ENCODE measurements around the gene RYR3. TPM values are rescaled to one million over a fixed set of nuclear protein-coding genes. Genes with fewer than 3 reads are reported as not detected.

The RYR3 gene
- total and polyA plus RNA-seq, 5 donors, result 0.06 to 0.28 (median 0.09) TPM

DNA sequence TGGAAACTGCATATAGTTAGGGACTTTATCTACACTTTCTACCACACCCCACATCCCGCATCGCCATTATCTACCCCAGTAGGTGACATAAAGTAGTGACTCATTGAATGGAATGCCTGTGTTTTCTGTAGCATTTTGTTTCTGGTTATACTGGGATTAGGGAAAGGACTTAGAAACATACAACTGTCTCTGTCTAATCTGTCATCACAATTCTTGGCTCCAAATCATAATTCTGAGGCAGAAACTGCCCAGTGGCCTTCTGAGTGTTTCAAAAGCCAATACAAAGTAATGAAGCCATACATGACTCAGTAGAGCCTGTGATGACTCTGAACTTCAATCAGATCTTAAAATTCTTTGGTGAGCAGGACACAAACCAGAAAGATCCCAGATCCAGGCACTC lies 541.8 kb downstream of the RYR3 start:
- intact Hi-C loops (cut with DNase I), result no loop called here
- H3K4me1 ChIP-seq (ENCODE audit: control insufficient read depth, insufficient read depth, low read length), result no peaks in the 10 kb centered on the region
- H3K4me3 ChIP-seq (ENCODE audit: low read length), result no peak overlapping the region
- H3K27me3 ChIP-seq (ENCODE audit: control insufficient read depth, insufficient read depth), result no peaks in the 10 kb centered on the region
- DNase-seq, result no peak
- no peaks in the 10 kb centered on the region for H3K9me3 ChIP-seq (ENCODE audit: control insufficient read depth, low read length)
- no peak for ATAC-seq
- WGBS, result 47% methylated on average over 2 of the region's 2 CpGs
- H3K27ac ChIP-seq (ENCODE audit: low read length), result no peak overlapping the region

- intact Hi-C loops (cut with DNase I), result no loop called here
- 95% methylated on average over 13 of the region's 13 CpGs for WGBS
- Histone ChIP-seq H3K4me3 (ENCODE audit: low read length) (no peak overlapping the region), H3K27me3 (ENCODE audit: control insufficient read depth, insufficient read depth) (no peaks in the 10 kb centered on the region), H3K9me3 (ENCODE audit: control insufficient read depth, low read length) (no peaks in the 10 kb centered on the region), H3K4me1 (ENCODE audit: control insufficient read depth, insufficient read depth, low read length) (no peaks in the 10 kb centered on the region), H3K27ac (ENCODE audit: low read length) (no peak overlapping the region)
- DNase-seq, result no peak
- ATAC-seq, result no peak
Measured at GRCh38 chr15:33857726-33858125, 547.0 kb downstream of the RYR3 start.

DNA sequence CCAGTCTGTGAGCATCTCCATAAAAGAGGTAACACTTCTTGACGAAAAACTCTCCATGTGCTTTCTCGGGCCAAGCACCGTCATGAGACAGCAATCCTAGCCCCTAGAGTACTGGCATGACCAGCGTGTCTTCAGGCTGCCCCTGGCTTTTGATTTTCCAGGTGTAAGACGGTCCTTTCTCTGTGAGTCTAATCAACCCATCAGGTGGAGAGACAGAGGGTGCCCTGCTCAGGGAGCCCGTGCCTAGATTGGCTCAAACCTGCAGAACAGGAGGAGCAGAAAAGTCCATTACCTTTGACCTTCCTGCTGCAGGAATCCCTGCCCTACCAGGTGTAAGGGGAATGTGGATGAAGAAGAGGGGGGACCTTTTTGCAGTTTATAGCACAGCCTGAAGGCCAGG lies 548.1 kb downstream of the RYR3 start:
- no peak for ATAC-seq
- no peaks in the 10 kb centered on the region for H3K9me3 ChIP-seq (ENCODE audit: control insufficient read depth, low read length)
- no peak overlapping the region for H3K27ac ChIP-seq (ENCODE audit: low read length)
- H3K27me3 ChIP-seq (ENCODE audit: control insufficient read depth, insufficient read depth), result no peaks in the 10 kb centered on the region
- intact Hi-C loops (cut with DNase I), result no loop called here
- DNase-seq, result no peak
- no peak overlapping the region for H3K4me3 ChIP-seq (ENCODE audit: low read length)
- 97% methylated on average over 6 of the region's 6 CpGs for WGBS
- no peaks in the 10 kb centered on the region for H3K4me1 ChIP-seq (ENCODE audit: control insufficient read depth, insufficient read depth, low read length)

- Histone ChIP-seq H3K9me3 (ENCODE audit: control insufficient read depth, low read length) (no peaks in the 10 kb centered on the region), H3K27ac (ENCODE audit: low read length) (no peak overlapping the region), H3K4me1 (ENCODE audit: control insufficient read depth, insufficient read depth, low read length) (no peaks in the 10 kb centered on the region), H3K4me3 (ENCODE audit: low read length) (no peak overlapping the region), H3K27me3 (ENCODE audit: control insufficient read depth, insufficient read depth) (no peaks in the 10 kb centered on the region)
- DNase-seq (no peak), ATAC-seq (no peak)
- WGBS, result 56% methylated on average over 1 of the region's 1 CpG
- intact Hi-C loops (cut with DNase I), result loop anchor here in 1 of 4 donors (10.0 kb wide), 1 partner anchor 105 kb away; no protein-coding TSS in a partner anchor
Measured at GRCh38 chr15:33859992-33860545, 549.3 kb downstream of the RYR3 start.

DNA sequence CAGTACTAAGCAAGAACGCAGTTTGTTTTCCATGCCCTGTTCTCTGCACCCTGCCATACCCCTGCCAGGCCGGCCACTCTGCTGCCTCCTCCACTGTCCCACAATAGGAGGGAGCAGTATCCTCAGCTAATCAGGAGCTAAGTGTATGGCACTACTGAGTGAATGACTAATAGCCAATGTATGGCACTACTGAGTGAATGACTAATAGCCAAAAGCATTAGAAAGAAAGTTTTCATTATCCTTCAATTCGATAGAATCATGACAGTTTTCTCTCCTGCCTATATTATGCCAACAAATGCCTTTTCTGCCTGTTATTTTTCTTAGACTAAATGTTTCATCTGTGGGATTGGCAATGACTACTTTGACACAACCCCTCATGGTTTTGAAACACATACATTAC lies 550.0 kb downstream of the RYR3 start:
- no peaks in the 10 kb centered on the region for H3K27me3 ChIP-seq (ENCODE audit: control insufficient read depth, insufficient read depth)
- intact Hi-C loops (cut with DNase I), result loop anchor here in 1 of 4 donors (10.0 kb wide), 1 partner anchor 106 kb away; no protein-coding TSS in a partner anchor
- no peak overlapping the region for H3K4me3 ChIP-seq (ENCODE audit: low read length)
- 94% methylated on average over 3 of the region's 3 CpGs for WGBS
- H3K9me3 ChIP-seq (ENCODE audit: control insufficient read depth, low read length), result no peaks in the 10 kb centered on the region
- H3K4me1 ChIP-seq (ENCODE audit: control insufficient read depth, insufficient read depth, low read length), result no peaks in the 10 kb centered on the region
- no peak for ATAC-seq
- H3K27ac ChIP-seq (ENCODE audit: low read length), result no peak overlapping the region
- DNase-seq, result no peak

GRCh38 chr15:33864360-33865075 lies 553.8 kb downstream of the RYR3 start:
- H3K4me1 ChIP-seq (ENCODE audit: control insufficient read depth, insufficient read depth, low read length), result peaks cover 2% of the 10 kb centered on the region
- DNase-seq, result no peak
- H3K4me3 ChIP-seq (ENCODE audit: low read length), result no peak overlapping the region
- intact Hi-C loops (cut with DNase I), result loop anchor here in 1 of 4 donors (10.0 kb wide), 1 partner anchor 110 kb away; no protein-coding TSS in a partner anchor
- no peak for ATAC-seq
- 84% methylated on average over 5 of the region's 5 CpGs for WGBS
- no peak overlapping the region for H3K27ac ChIP-seq (ENCODE audit: low read length)
- H3K27me3 ChIP-seq (ENCODE audit: control insufficient read depth, insufficient read depth), result no peaks in the 10 kb centered on the region
- no peaks in the 10 kb centered on the region for H3K9me3 ChIP-seq (ENCODE audit: control insufficient read depth, low read length)

DNA sequence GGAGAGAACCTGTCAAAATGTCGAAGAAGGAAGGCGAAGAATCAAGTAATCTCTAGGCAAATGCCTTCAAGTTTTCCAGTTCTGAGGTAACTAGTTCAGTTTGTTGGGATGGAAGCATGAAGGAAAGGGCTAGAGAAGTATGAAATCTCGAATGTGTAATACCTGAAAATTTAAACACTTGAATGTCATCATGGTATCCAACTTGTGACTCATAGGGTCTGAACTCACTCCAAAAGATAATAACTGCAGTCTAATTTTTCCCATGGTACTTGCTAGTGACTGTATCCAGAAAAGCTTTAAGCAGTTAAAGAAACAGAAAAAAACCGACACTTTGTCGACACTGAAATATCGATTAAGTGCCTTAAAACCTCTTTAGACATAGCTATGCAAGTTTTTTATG lies 554.6 kb downstream of the RYR3 start:
- Histone ChIP-seq H3K4me3 (ENCODE audit: low read length) (no peak overlapping the region), H3K9me3 (ENCODE audit: control insufficient read depth, low read length) (no peaks in the 10 kb centered on the region), H3K27ac (ENCODE audit: low read length) (no peak overlapping the region), H3K4me1 (ENCODE audit: control insufficient read depth, insufficient read depth, low read length) (peaks cover 2% of the 10 kb centered on the region), H3K27me3 (ENCODE audit: control insufficient read depth, insufficient read depth) (no peaks in the 10 kb centered on the region)
- no peak for DNase-seq
- 60% methylated on average over 6 of the region's 6 CpGs for WGBS
- ATAC-seq, result no peak
- intact Hi-C loops (cut with DNase I), result loop anchor here in 1 of 4 donors (10.0 kb wide), 1 partner anchor 111 kb away; no protein-coding TSS in a partner anchor

DNA sequence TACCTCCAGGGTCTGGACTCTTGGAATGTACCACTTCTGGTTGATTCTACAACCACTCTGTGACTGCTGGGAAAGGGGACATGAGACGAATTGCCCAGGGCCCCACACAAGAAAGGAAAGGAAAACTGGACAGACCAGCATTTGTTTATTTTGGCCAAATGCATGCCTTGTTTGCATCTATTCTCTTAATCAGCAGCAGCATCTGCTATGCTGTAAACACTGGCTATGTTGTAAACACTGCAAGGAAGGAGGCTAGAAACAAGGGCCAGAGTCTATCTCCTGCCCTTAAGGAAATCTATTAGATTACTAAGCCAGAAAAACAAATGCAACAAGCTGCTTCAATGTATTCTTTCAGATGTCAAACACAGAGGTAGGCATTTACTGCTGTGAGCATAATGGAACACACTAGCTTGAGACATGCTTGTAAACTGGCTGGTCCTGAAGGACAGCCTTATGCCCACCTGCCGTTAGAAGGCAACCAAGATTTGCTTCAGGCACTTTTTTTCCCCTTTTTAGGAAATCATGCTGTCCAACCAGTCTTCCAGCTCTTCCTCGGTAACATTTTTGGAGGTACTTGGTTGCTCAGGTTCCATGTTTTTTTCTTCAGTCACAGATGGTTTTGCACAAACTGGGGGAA lies 555.5 kb downstream of the RYR3 start:
- 79% methylated on average over 3 of the region's 3 CpGs for WGBS
- ATAC-seq (no peak), DNase-seq (no peak)
- Histone ChIP-seq H3K4me1 (ENCODE audit: control insufficient read depth, insufficient read depth, low read length) (peaks cover 2% of the 10 kb centered on the region), H3K4me3 (ENCODE audit: low read length) (no peak overlapping the region), H3K27me3 (ENCODE audit: control insufficient read depth, insufficient read depth) (no peaks in the 10 kb centered on the region), H3K27ac (ENCODE audit: low read length) (no peak overlapping the region), H3K9me3 (ENCODE audit: control insufficient read depth, low read length) (no peaks in the 10 kb centered on the region)
- intact Hi-C loops (cut with DNase I), result loop anchor here in 1 of 4 donors (10.0 kb wide), 1 partner anchor 111 kb away; no protein-coding TSS in a partner anchor

- Histone ChIP-seq H3K27me3 (ENCODE audit: control insufficient read depth, insufficient read depth) (no peaks in the 10 kb centered on the region), H3K4me1 (ENCODE audit: control insufficient read depth, insufficient read depth, low read length) (no peaks in the 10 kb centered on the region), H3K9me3 (ENCODE audit: control insufficient read depth, low read length) (no peaks in the 10 kb centered on the region), H3K27ac (ENCODE audit: low read length) (no peak overlapping the region), H3K4me3 (ENCODE audit: low read length) (no peak overlapping the region)
- 73% methylated on average over 2 of the region's 2 CpGs for WGBS
- ATAC-seq, result no peak
- intact Hi-C loops (cut with DNase I), result no loop called here
- DNase-seq, result no peak
Measured at GRCh38 chr15:33871980-33872379, 561.2 kb downstream of the RYR3 start.

DNA sequence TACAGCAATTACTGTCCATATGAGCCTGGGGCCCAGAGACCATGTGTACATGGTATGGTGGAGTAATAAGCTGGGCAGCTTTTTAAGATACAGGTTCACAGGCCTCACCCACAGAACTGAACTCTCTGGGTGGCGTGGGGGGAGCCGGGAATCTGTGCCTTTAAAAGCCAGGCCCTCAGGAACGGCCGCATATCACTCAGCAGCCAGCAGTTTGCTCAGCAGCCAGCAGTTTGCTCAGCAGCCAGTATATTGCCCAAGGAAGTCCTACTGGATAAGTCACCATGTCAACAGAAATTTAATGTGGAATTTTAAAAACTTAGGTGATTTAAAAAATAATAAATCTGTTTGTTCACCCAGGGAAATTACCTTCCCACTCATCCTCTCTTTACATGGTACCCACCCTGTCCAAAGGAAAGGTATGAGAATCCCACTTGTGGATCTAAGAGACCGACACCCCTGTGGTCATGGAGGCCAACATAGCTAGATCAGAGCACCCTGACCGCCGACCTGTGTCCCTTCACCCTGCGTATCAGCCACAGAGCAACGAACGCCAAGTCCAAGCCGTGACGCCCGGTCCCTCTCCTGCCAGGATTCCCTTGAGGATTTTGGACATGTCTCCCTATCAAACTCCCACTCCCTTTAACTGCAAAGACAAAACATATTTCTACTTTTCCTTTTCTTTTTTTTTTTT lies 561.8 kb downstream of the RYR3 start:
- WGBS, result 72% methylated on average over 13 of the region's 13 CpGs
- H3K27me3 ChIP-seq (ENCODE audit: control insufficient read depth, insufficient read depth), result no peaks in the 10 kb centered on the region
- no peaks in the 10 kb centered on the region for H3K9me3 ChIP-seq (ENCODE audit: control insufficient read depth, low read length)
- ATAC-seq (no peak), DNase-seq (no peak)
- H3K4me1 ChIP-seq (ENCODE audit: control insufficient read depth, insufficient read depth, low read length), result no peaks in the 10 kb centered on the region
- intact Hi-C loops (cut with DNase I), result no loop called here
- H3K4me3 ChIP-seq (ENCODE audit: low read length), result no peak overlapping the region
- no peak overlapping the region for H3K27ac ChIP-seq (ENCODE audit: low read length)

DNA sequence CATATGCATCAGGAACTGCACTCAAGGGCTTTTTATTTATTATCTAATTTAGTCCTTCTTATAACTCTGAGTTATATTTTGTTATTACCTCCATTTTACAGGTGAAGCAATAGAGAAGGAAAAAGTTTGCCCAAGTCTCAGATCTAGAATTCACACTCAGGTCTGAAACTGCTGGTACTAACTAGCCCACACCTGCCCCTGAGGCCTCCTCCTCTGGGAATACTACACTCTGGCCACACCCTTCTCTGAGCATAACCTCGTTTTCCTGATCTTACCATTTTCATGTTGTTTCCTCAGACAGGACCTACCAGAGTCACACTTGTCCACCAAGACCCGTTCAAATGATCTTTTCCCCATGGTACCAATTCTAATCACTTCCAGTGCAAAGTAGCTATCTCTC lies 563.4 kb downstream of the RYR3 start:
- 81% methylated on average over 2 of the region's 2 CpGs for WGBS
- Histone ChIP-seq H3K4me1 (ENCODE audit: control insufficient read depth, insufficient read depth, low read length) (no peaks in the 10 kb centered on the region), H3K27me3 (ENCODE audit: control insufficient read depth, insufficient read depth) (no peaks in the 10 kb centered on the region), H3K4me3 (ENCODE audit: low read length) (no peak overlapping the region), H3K9me3 (ENCODE audit: control insufficient read depth, low read length) (no peaks in the 10 kb centered on the region), H3K27ac (ENCODE audit: low read length) (no peak overlapping the region)
- DNase-seq, result no peak
- intact Hi-C loops (cut with DNase I), result no loop called here
- no peak for ATAC-seq

Measured in right cardiac atrium (tissue), 5 donors.